ENCODE measurements around the gene MACROD2. TPM values are rescaled to one million over a fixed set of nuclear protein-coding genes. Genes with fewer than 3 reads are reported as not detected.

The MACROD2 gene
- total RNA-seq, 1 donor from 2014 or later, result 2.5 TPM

GRCh38 chr20:14773486-14773885, 778.2 kb downstream of the MACROD2 start:
- H3K9me3 Mint-ChIP-seq (ENCODE audit: unreplicated experiment), result no peaks in the 10 kb centered on the region
- no peak overlapping the region for H3K27ac Mint-ChIP-seq (ENCODE audit: unreplicated experiment)
- H3K4me3 Mint-ChIP-seq (ENCODE audit: unreplicated experiment), result no peak overlapping the region
- no peaks in the 10 kb centered on the region for H3K27me3 Mint-ChIP-seq (ENCODE audit: unreplicated experiment)
- H3K36me3 Mint-ChIP-seq (ENCODE audit: unreplicated experiment), result no peaks in the 10 kb centered on the region
- H3K4me1 Mint-ChIP-seq (ENCODE audit: unreplicated experiment), result peaks cover 3% of the 10 kb centered on the region
- TF ChIP-seq CTCF (IDR thresholded peaks at IDR 0.05), result no peak
- DNase-seq (ENCODE audit: extremely low spot score, unreplicated experiment), result no peak

GRCh38 chr20:14775778-14776177, 780.5 kb downstream of the MACROD2 start:
- H3K27ac Mint-ChIP-seq (ENCODE audit: unreplicated experiment), result no peak overlapping the region
- H3K4me1 Mint-ChIP-seq (ENCODE audit: unreplicated experiment), result peaks cover 3% of the 10 kb centered on the region
- no peaks in the 10 kb centered on the region for H3K27me3 Mint-ChIP-seq (ENCODE audit: unreplicated experiment)
- no peak for DNase-seq (ENCODE audit: extremely low spot score, unreplicated experiment)
- H3K4me3 Mint-ChIP-seq (ENCODE audit: unreplicated experiment), result no peak overlapping the region
- no peak for TF ChIP-seq CTCF (IDR thresholded peaks at IDR 0.05)
- no peaks in the 10 kb centered on the region for H3K9me3 Mint-ChIP-seq (ENCODE audit: unreplicated experiment)
- H3K36me3 Mint-ChIP-seq (ENCODE audit: unreplicated experiment), result no peaks in the 10 kb centered on the region

- H3K27ac Mint-ChIP-seq (ENCODE audit: unreplicated experiment), result no peak overlapping the region
- H3K9me3 Mint-ChIP-seq (ENCODE audit: unreplicated experiment), result no peaks in the 10 kb centered on the region
- peaks cover 3% of the 10 kb centered on the region for H3K4me1 Mint-ChIP-seq (ENCODE audit: unreplicated experiment)
- H3K36me3 Mint-ChIP-seq (ENCODE audit: unreplicated experiment), result no peaks in the 10 kb centered on the region
- H3K4me3 Mint-ChIP-seq (ENCODE audit: unreplicated experiment), result no peak overlapping the region
- no peak for TF ChIP-seq CTCF (IDR thresholded peaks at IDR 0.05)
- no peak for DNase-seq (ENCODE audit: extremely low spot score, unreplicated experiment)
- no peaks in the 10 kb centered on the region for H3K27me3 Mint-ChIP-seq (ENCODE audit: unreplicated experiment)
Measured at GRCh38 chr20:14777591-14777990, 782.3 kb downstream of the MACROD2 start.

- no peak overlapping the region for H3K4me3 Mint-ChIP-seq (ENCODE audit: unreplicated experiment)
- H3K27ac Mint-ChIP-seq (ENCODE audit: unreplicated experiment), result no peak overlapping the region
- H3K9me3 Mint-ChIP-seq (ENCODE audit: unreplicated experiment), result no peaks in the 10 kb centered on the region
Measured at GRCh38 chr20:14778096-14778495, 782.8 kb downstream of the MACROD2 start.

DNA sequence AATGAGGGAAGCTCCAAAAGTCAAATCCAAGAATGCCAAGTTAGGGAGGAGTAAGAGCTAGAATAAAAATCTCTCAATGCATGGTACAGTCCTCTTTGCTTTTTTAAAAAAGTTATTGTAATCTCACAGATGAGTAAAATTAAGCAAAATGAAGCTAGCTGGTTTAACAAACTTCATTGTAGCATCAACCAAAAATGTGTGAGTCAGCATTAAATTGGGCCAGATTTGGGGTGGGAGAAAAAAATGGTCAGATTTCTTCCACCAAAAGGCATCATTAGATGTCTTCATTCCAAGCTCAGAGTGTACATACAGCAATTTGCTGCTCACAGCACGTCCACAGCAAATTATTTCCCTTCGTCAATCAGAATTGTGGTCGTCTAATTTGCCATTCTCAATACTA, 783.6 kb downstream of the MACROD2 start:
- Mint-ChIP-seq H3K36me3 (ENCODE audit: unreplicated experiment) (no peaks in the 10 kb centered on the region), H3K9me3 (ENCODE audit: unreplicated experiment) (no peaks in the 10 kb centered on the region), H3K27ac (ENCODE audit: unreplicated experiment) (no peak overlapping the region), H3K4me1 (ENCODE audit: unreplicated experiment) (peaks cover 3% of the 10 kb centered on the region), H3K4me3 (ENCODE audit: unreplicated experiment) (no peak overlapping the region), H3K27me3 (ENCODE audit: unreplicated experiment) (no peaks in the 10 kb centered on the region)
- TF ChIP-seq CTCF (IDR thresholded peaks at IDR 0.05), result no peak
- no peak for DNase-seq (ENCODE audit: extremely low spot score, unreplicated experiment)

More at GRCh38 chr20:14778096-14778495, 782.8 kb downstream of the MACROD2 start:
- H3K36me3 Mint-ChIP-seq (ENCODE audit: unreplicated experiment), result no peaks in the 10 kb centered on the region
- H3K4me1 Mint-ChIP-seq (ENCODE audit: unreplicated experiment), result peaks cover 3% of the 10 kb centered on the region
- TF ChIP-seq CTCF (IDR thresholded peaks at IDR 0.05), result no peak
- H3K27me3 Mint-ChIP-seq (ENCODE audit: unreplicated experiment), result no peaks in the 10 kb centered on the region
- no peak for DNase-seq (ENCODE audit: extremely low spot score, unreplicated experiment)

Data from osteocyte (in vitro differentiated cells).